ENCODE data around the gene TMEM143.

Gene TMEM143

GRCh38 chr19:48363810-48364597 lies at the start of gene TMEM143, which contains the start of gene SYNGR4:
Gene TMEM143, minus strand, starts transcription at chr19:48363940. Its CDS starts 20 bp downstream, at chr19:48363920.
Gene SYNGR4, plus strand, starts transcription at chr19:48364367. Its CDS starts 1,476 bp downstream, at chr19:48365843.
- Histone ChIP-seq H3K9ac (ENCODE audit: low read depth in 1 of 2, low read length in 2 of 2) (peak within 1 kb of the TSS; percentile 86 to 88), H3K36me3 (ENCODE audit: control insufficient read depth in 2 of 2, insufficient read depth in 2 of 2, low read length in 2 of 2) (no peaks in the 10 kb centered on the region), H3K4me1 (ENCODE audit: control insufficient read depth in 2 of 2, insufficient read depth in 2 of 2, low read length in 2 of 2) (peaks cover 21 to 26% of the 10 kb centered on the region in 2 donors), H3K9me3 (ENCODE audit: control insufficient read depth in 2 of 2, low read length in 2 of 2) (no peaks in the 10 kb centered on the region), H3K27me3 (ENCODE audit: control insufficient read depth in 2 of 2, insufficient read depth in 2 of 2, low read length in 2 of 2) (no peaks in the 10 kb centered on the region), H3K27ac (ENCODE audit: low read depth in 2 of 2, low read length in 2 of 2) (peak within 1 kb of the TSS; percentile 93 to 99), H3K4me3 (ENCODE audit: low read length in 2 of 2) (peak within 1 kb of the TSS; percentile 71 to 83)

DNA sequence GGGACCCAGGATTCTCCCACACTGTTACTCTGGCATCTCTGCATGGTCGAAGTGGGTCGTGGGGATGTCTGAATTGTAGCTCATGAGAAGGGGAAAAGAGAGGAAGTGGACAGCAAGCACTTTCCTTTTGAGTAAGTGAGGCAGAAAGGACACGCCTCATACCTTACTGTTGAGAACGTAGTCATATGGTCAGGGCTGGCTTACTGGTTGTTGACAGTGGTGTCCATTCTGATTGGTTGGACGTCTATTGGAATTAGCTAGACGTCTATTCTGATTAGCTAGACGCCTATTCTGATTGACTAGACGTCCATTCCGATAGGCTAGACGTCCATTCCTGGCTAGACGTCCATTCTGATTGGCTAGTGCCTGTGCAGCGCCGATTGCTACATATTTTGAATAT lies 42.1 kb upstream of the TMEM143 start:
- Histone ChIP-seq H3K36me3 (ENCODE audit: control insufficient read depth in 2 of 2, insufficient read depth in 2 of 2, low read length in 2 of 2) (no peaks in the 10 kb centered on the region), H3K27me3 (ENCODE audit: control insufficient read depth in 2 of 2, insufficient read depth in 2 of 2, low read length in 2 of 2) (peaks cover 0 to 6% of the 10 kb centered on the region in 2 donors), H3K9me3 (ENCODE audit: control insufficient read depth in 2 of 2, low read length in 2 of 2) (no peaks in the 10 kb centered on the region), H3K4me1 (ENCODE audit: control insufficient read depth in 2 of 2, insufficient read depth in 2 of 2, low read length in 2 of 2) (no peaks in the 10 kb centered on the region), H3K27ac (ENCODE audit: low read depth in 2 of 2, low read length in 2 of 2) (no peak overlapping the region), H3K9ac (ENCODE audit: low read depth in 1 of 2, low read length in 2 of 2) (no peak overlapping the region), H3K4me3 (ENCODE audit: low read length in 2 of 2) (no peak overlapping the region)

- Histone ChIP-seq H3K4me1 (ENCODE audit: control insufficient read depth in 2 of 2, insufficient read depth in 2 of 2, low read length in 2 of 2) (peaks cover 0 to 2% of the 10 kb centered on the region in 2 donors), H3K27ac (ENCODE audit: low read depth in 2 of 2, low read length in 2 of 2) (no peak overlapping the region), H3K9ac (ENCODE audit: low read depth in 1 of 2, low read length in 2 of 2) (no peak overlapping the region), H3K27me3 (ENCODE audit: control insufficient read depth in 2 of 2, insufficient read depth in 2 of 2, low read length in 2 of 2) (peaks cover 0 to 6% of the 10 kb centered on the region in 2 donors), H3K4me3 (ENCODE audit: low read length in 2 of 2) (no peak overlapping the region), H3K9me3 (ENCODE audit: control insufficient read depth in 2 of 2, low read length in 2 of 2) (no peaks in the 10 kb centered on the region), H3K36me3 (ENCODE audit: control insufficient read depth in 2 of 2, insufficient read depth in 2 of 2, low read length in 2 of 2) (no peaks in the 10 kb centered on the region)
Observed at GRCh38 chr19:48405010-48405659, 41.4 kb upstream of the TMEM143 start.

GRCh38 chr19:48403606-48404005 lies 39.9 kb upstream of the TMEM143 start:
- Histone ChIP-seq H3K27ac (ENCODE audit: low read depth in 2 of 2, low read length in 2 of 2) (no peak overlapping the region), H3K27me3 (ENCODE audit: control insufficient read depth in 2 of 2, insufficient read depth in 2 of 2, low read length in 2 of 2) (peaks cover 0 to 3% of the 10 kb centered on the region in 2 donors), H3K4me1 (ENCODE audit: control insufficient read depth in 2 of 2, insufficient read depth in 2 of 2, low read length in 2 of 2) (peaks cover 0 to 2% of the 10 kb centered on the region in 2 donors), H3K4me3 (ENCODE audit: low read length in 2 of 2) (no peak overlapping the region), H3K36me3 (ENCODE audit: control insufficient read depth in 2 of 2, insufficient read depth in 2 of 2, low read length in 2 of 2) (no peaks in the 10 kb centered on the region), H3K9me3 (ENCODE audit: control insufficient read depth in 2 of 2, low read length in 2 of 2) (no peaks in the 10 kb centered on the region), H3K9ac (ENCODE audit: low read depth in 1 of 2, low read length in 2 of 2) (no peak overlapping the region)

- no peaks in the 10 kb centered on the region for H3K36me3 ChIP-seq (ENCODE audit: control insufficient read depth in 2 of 2, insufficient read depth in 2 of 2, low read length in 2 of 2)
- H3K9me3 ChIP-seq (ENCODE audit: control insufficient read depth in 2 of 2, low read length in 2 of 2): no peaks in the 10 kb centered on the region
- H3K4me1 ChIP-seq (ENCODE audit: control insufficient read depth in 2 of 2, insufficient read depth in 2 of 2, low read length in 2 of 2): peaks cover 6 to 13% of the 10 kb centered on the region in 2 donors
- no peak overlapping the region for H3K4me3 ChIP-seq (ENCODE audit: low read length in 2 of 2)
- H3K9ac ChIP-seq (ENCODE audit: low read depth in 1 of 2, low read length in 2 of 2): no peak overlapping the region
- peaks cover 10 to 17% of the 10 kb centered on the region in 2 donors for H3K27me3 ChIP-seq (ENCODE audit: control insufficient read depth in 2 of 2, insufficient read depth in 2 of 2, low read length in 2 of 2)
- no peak overlapping the region for H3K27ac ChIP-seq (ENCODE audit: low read depth in 2 of 2, low read length in 2 of 2)
Observed at GRCh38 chr19:48401287-48401686, 37.5 kb upstream of the TMEM143 start.

DNA sequence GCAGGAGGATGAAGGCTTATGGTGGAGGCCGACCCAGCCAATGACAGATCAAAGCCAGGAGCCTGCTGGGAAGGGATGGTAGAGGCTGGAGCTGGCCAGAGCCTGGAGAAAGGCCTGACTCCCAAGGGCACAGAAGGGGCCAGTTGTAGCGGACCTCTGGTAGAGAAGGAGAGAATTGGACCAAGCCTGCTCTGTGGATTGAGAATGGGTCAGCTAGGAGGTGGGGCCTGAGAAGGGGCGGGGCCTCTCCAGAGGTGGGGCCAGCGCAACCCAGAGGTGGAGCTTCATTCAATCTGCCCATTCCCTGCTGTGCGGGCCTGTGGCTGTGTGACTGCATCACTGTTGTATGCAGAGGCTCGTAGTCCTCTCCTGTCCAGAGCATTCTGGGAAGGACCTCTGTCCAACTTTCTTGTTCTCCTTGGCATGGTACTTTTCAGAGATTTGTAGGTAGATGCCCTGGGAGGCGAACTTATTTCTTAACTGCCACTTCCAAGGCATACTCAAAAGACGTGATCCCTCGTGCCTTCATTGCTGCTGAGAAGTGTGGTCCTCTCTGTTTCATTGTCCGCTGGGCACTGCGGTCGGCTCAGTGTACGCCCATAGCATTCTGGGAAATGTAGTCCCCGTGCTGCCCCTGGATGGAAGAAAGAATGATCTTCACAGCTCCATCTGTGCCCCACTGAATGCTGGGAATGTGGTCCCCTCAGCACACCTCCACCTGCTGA lies 36.4 kb upstream of the TMEM143 start:
- Histone ChIP-seq H3K9ac (ENCODE audit: low read depth in 1 of 2, low read length in 2 of 2) (no peak overlapping the region), H3K27ac (ENCODE audit: low read depth in 2 of 2, low read length in 2 of 2) (no peak overlapping the region), H3K36me3 (ENCODE audit: control insufficient read depth in 2 of 2, insufficient read depth in 2 of 2, low read length in 2 of 2) (no peaks in the 10 kb centered on the region), H3K4me1 (ENCODE audit: control insufficient read depth in 2 of 2, insufficient read depth in 2 of 2, low read length in 2 of 2) (peaks cover 6 to 13% of the 10 kb centered on the region in 2 donors), H3K4me3 (ENCODE audit: low read length in 2 of 2) (peak overlapping the region; percentile 21 to 58), H3K27me3 (ENCODE audit: control insufficient read depth in 2 of 2, insufficient read depth in 2 of 2, low read length in 2 of 2) (peaks cover 19 to 28% of the 10 kb centered on the region in 2 donors), H3K9me3 (ENCODE audit: control insufficient read depth in 2 of 2, low read length in 2 of 2) (no peaks in the 10 kb centered on the region)

DNA sequence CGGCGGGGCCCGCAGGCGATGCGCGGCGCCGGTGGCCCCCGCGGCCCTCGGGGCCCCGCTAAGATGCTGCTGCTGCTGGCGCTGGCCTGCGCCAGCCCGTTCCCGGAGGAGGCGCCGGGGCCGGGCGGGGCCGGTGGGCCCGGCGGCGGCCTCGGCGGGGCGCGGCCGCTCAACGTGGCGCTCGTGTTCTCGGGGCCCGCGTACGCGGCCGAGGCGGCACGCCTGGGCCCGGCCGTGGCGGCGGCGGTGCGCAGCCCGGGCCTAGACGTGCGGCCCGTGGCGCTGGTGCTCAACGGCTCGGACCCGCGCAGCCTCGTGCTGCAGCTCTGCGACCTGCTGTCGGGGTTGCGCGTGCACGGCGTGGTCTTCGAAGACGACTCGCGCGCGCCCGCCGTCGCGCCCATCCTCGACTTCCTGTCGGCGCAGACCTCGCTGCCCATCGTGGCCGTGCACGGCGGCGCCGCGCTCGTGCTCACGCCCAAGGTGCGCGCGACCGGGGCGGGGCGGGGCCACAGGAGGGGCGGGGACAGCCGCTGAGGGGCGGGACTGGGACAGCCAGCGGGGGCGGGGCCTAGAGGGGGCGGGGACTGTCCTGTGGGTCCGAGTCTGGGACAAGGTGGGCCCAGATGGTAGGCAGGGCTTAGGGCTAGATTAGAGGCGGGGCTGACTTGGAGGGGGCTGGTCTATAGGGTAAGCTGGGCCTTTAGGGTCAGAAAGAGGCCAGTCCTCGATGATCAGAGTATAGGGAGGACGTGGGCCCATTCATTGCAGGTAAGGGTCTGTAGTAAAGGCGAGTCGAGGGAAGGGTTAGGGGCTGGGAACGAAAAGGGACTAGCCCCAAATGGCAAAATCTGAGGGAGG lies 34.9 kb upstream of the TMEM143 start:
- Histone ChIP-seq H3K9me3 (ENCODE audit: control insufficient read depth in 2 of 2, low read length in 2 of 2) (no peaks in the 10 kb centered on the region), H3K4me1 (ENCODE audit: control insufficient read depth in 2 of 2, insufficient read depth in 2 of 2, low read length in 2 of 2) (peaks cover 6 to 19% of the 10 kb centered on the region in 2 donors), H3K27me3 (ENCODE audit: control insufficient read depth in 2 of 2, insufficient read depth in 2 of 2, low read length in 2 of 2) (peaks cover 29 to 42% of the 10 kb centered on the region in 2 donors), H3K4me3 (ENCODE audit: low read length in 2 of 2) (peak overlapping the region; percentile 59 to 69), H3K36me3 (ENCODE audit: control insufficient read depth in 2 of 2, insufficient read depth in 2 of 2, low read length in 2 of 2) (no peaks in the 10 kb centered on the region), H3K27ac (ENCODE audit: low read depth in 2 of 2, low read length in 2 of 2) (peak overlapping the region; percentile 32 to 51), H3K9ac (ENCODE audit: low read depth in 1 of 2, low read length in 2 of 2) (peak overlapping the region in 1 of 2 donors; percentile 65)

DNA sequence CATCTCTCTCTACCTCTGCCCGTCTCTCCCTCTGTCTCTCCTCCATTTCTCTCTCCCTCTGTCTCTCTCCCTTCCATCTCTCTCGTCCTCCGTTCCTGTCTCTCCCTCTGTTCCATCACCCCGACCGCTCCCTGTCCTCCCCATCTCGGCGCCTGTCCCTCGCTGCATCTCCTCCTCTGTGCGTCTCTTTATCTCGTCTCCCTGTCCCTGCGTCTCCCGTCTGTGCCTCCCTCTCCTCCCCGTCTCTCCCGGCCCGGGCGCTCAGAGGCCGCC lies 34.3 kb upstream of the TMEM143 start:
- Histone ChIP-seq H3K9ac (ENCODE audit: low read depth in 1 of 2, low read length in 2 of 2) (peak overlapping the region; percentile 38 to 60), H3K27me3 (ENCODE audit: control insufficient read depth in 2 of 2, insufficient read depth in 2 of 2, low read length in 2 of 2) (peaks cover 31 to 47% of the 10 kb centered on the region in 2 donors), H3K4me1 (ENCODE audit: control insufficient read depth in 2 of 2, insufficient read depth in 2 of 2, low read length in 2 of 2) (peaks cover 6 to 20% of the 10 kb centered on the region in 2 donors), H3K36me3 (ENCODE audit: control insufficient read depth in 2 of 2, insufficient read depth in 2 of 2, low read length in 2 of 2) (no peaks in the 10 kb centered on the region), H3K27ac (ENCODE audit: low read depth in 2 of 2, low read length in 2 of 2) (no peak overlapping the region), H3K4me3 (ENCODE audit: low read length in 2 of 2) (peak overlapping the region; percentile 59 to 69), H3K9me3 (ENCODE audit: control insufficient read depth in 2 of 2, low read length in 2 of 2) (no peaks in the 10 kb centered on the region)

DNA sequence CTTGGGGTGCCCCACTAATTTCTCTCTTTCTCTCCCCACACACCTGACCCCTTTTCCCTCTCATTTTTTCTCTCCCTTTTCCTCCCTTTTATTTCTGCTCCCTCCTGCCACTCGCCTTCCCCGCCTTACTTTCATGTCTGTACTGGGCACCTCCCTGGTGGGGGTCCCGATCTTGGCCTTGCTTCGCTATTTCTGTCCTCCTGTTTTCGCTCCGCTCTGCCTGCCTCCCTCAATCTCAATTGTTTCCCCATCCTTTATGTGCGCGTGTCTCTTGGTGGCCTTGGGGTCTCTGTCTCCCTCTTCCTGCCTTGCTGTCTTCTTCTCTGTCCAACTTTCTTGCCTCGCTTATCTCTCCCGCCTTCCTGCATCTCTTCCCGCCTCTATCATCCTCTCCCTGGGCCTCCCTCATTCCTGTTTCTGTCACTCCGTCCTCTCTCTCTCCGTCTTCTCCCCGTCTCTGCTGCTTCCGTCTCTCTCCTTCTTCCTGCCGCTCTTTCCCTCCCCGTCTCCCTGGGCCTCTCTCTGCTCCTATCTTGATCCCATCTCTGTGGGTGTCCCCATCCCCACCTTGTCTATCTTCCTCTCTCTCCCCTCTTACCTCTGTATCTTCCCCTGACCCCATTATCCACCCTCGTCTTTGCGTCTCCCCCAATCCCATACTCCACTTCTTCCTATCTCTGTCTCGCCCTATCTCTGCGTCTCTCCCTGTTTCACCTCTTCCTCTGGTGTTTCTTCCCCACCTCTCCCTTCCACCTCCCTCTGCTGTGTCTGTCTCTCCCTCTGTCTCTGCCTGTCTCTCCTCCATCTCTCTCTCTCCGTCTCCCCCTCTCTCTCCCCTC lies 33.7 kb upstream of the TMEM143 start:
- peak overlapping the region; percentile 59 to 69 for H3K4me3 ChIP-seq (ENCODE audit: low read length in 2 of 2)

More for the DNA sequence above, 33.7 kb upstream of the TMEM143 start:
- H3K9me3 ChIP-seq (ENCODE audit: control insufficient read depth in 2 of 2, low read length in 2 of 2): no peaks in the 10 kb centered on the region
- no peaks in the 10 kb centered on the region for H3K36me3 ChIP-seq (ENCODE audit: control insufficient read depth in 2 of 2, insufficient read depth in 2 of 2, low read length in 2 of 2)
- no peak overlapping the region for H3K27ac ChIP-seq (ENCODE audit: low read depth in 2 of 2, low read length in 2 of 2)
- peaks cover 31 to 51% of the 10 kb centered on the region in 2 donors for H3K27me3 ChIP-seq (ENCODE audit: control insufficient read depth in 2 of 2, insufficient read depth in 2 of 2, low read length in 2 of 2)
- H3K4me1 ChIP-seq (ENCODE audit: control insufficient read depth in 2 of 2, insufficient read depth in 2 of 2, low read length in 2 of 2): peaks cover 6 to 20% of the 10 kb centered on the region in 2 donors
- peak overlapping the region; percentile 38 to 60 for H3K9ac ChIP-seq (ENCODE audit: low read depth in 1 of 2, low read length in 2 of 2)

Measured in mucosa of rectum (tissue), 2 donors.